GM13977 (cell line): ENCODE measurements around the gene APOC3.

ENCODE experiments used
- DNase-seq: peaks from one replicate; pipeline ENCODE4 v3.0.0; 2012; ENCODE audit warnings: low spot score
- CTCF ChIP-seq: IDR thresholded peaks from 2 replicates; pipeline ENCODE4 v1.5.1; 2012; ENCODE audit warnings: mild to moderate bottlenecking, control low read depth; ENCODE audit not compliant: insufficient read depth; ENCODE audit errors: extremely low read depth, missing control alignments
- in situ Hi-C: fragments of 300-500 bp; cut with MboI; formaldehyde crosslinking; loops from one replicate; pipeline ENCODE4 v1.12.0; 2022; ENCODE audit warnings: low sequenced_read_pairs, low pct_unique_long_range_greater_than_20kb, mixed read lengths, inconsistent platforms; ENCODE audit not compliant: unreplicated experiment

The APOC3 gene

GRCh38 chr11:116813170-116813569, 16.5 kb upstream of the APOC3 start:
- TF ChIP-seq CTCF, result no peak
- no peak for DNase-seq
- in situ Hi-C loops, result no loop called here

- in situ Hi-C loops, result no loop called here
- no peak for DNase-seq
- TF ChIP-seq CTCF, result no peak
Observed at GRCh38 chr11:116813781-116814471, 15.8 kb upstream of the APOC3 start.

GRCh38 chr11:116814502-116814901, 15.2 kb upstream of the APOC3 start:
- in situ Hi-C loops, result no loop called here
- DNase-seq, result no peak
- no peak for TF ChIP-seq CTCF

GRCh38 chr11:116819049-116819448, 10.7 kb upstream of the APOC3 start:
- no peak for DNase-seq
- no peak for TF ChIP-seq CTCF
- in situ Hi-C loops, result no loop called here

- in situ Hi-C loops, result no loop called here
- DNase-seq, result no peak
- TF ChIP-seq CTCF, result no peak
Observed at GRCh38 chr11:116821050-116821918, 8.4 kb upstream of the APOC3 start.

GRCh38 chr11:116822575-116822974, 7.1 kb upstream of the APOC3 start:
- TF ChIP-seq CTCF, result no peak
- in situ Hi-C loops, result no loop called here
- DNase-seq, result no peak
